ENCODE data around the gene GTPBP6.

DNA sequence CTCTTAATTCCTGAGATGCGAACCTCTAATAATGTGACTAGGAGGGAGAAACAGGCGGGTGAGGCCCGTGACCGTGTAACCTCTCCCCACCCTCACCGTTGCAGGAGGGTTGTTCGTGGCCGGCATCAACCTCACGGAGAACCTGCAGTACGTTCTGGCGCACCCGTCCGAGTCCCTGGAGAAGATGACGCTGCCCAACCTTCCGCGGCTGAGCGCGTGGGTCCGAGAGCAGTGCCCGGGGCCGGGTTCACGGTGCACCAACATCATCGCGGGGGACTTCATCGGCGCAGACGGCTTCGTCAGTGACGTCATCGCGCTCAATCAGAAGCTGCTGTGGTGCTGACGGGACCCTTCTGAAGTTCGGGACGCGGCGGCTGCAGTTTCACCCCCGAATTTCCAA lies 19.6 kb downstream of the GTPBP6 start:
- no peak for TF ChIP-seq EZH2 (IDR thresholded peaks at IDR 0.05)
- TF ChIP-seq POLR2AphosphoS5 (IDR thresholded peaks at IDR 0.05; ENCODE audit: borderline replicate concordance, low read depth, low read length), result no peak
- TF ChIP-seq FOXP2 (optimal IDR thresholded peaks at IDR 0.05; ENCODE audit: control extremely low read depth, extremely low read length, insufficient read depth), result no peak
